Neutrophil (primary cell): ENCODE results near the gene C14orf180.

Experiments
- H3K27ac ChIP-seq: fragments of 200-600 bp; sonication (generic); 2 replicates; pipeline ENCODE4 v1.5.1; 2016; ENCODE audit warnings: mild to moderate bottlenecking, moderate library complexity
- H3K27me3 ChIP-seq: fragments of 200-600 bp; sonication (generic); 2 replicates; pipeline ENCODE4 v1.6.0; 2016; ENCODE audit warnings: mild to moderate bottlenecking
- H3K36me3 ChIP-seq: fragments of 200-600 bp; sonication (generic); 2 replicates; pipeline ENCODE4 v1.5.1; 2017
- H3K4me1 ChIP-seq, 2 experiments: fragments of 200-600 bp in 1 of 2; sonication (generic) in 1 of 2; 1 replicate in 1 of 2; 2 replicates in 1 of 2; pipeline versions ENCODE4 v1.5.1 to v1.6.1; 2013 to 2016; ENCODE audit warnings: low read depth in 1 of 2, low read length in 1 of 2, mild to moderate bottlenecking in 1 of 2, moderate library complexity in 1 of 2; ENCODE audit not compliant: control insufficient read depth in 1 of 2, insufficient read depth in 1 of 2
- H3K4me3 ChIP-seq, 2 experiments: fragments of 200-600 bp in 1 of 2; sonication (generic) in 1 of 2; 1 replicate in 1 of 2; 2 replicates in 1 of 2; pipeline ENCODE4 v1.5.1; 2013 to 2016; ENCODE audit warnings: low read depth in 1 of 2, low read length in 1 of 2, mild to moderate bottlenecking in 1 of 2, moderate library complexity in 1 of 2
- H3K9me3 ChIP-seq: fragments of 200-600 bp; sonication (generic); 2 replicates; pipeline ENCODE4 v1.5.1; 2016
- CTCF ChIP-seq: fragments of 200-600 bp; sonication (generic); IDR thresholded peaks from 2 replicates; pipeline ENCODE4 v1.5.1; 2016; ENCODE audit warnings: antibody characterized with exemption

Gene C14orf180

GRCh38 chr14:104603711-104604401 lies 24.3 kb downstream of the C14orf180 start:
- peaks cover 56% of the 10 kb centered on the region for H3K27me3 ChIP-seq

GRCh38 chr14:104604458-104605449 lies 25.2 kb downstream of the C14orf180 start, which contains the start of gene TMEM179:
TSS of gene TMEM179 (minus strand) at chr14:104604772. CDS start at chr14:104604741, 31 bp downstream.
- no peak for TF ChIP-seq CTCF
- H3K27ac ChIP-seq: no peak within 1 kb of the TSS
- H3K4me1 ChIP-seq: no peaks in the 10 kb centered on the region
- H3K4me3 ChIP-seq: no peak within 1 kb of the TSS
- H3K36me3 ChIP-seq: no peaks in the 10 kb centered on the region
- peaks cover 58% of the 10 kb centered on the region for H3K27me3 ChIP-seq
- H3K9me3 ChIP-seq: no peaks in the 10 kb centered on the region

More at GRCh38 chr14:104603711-104604401, 24.3 kb downstream of the C14orf180 start:
- Histone ChIP-seq H3K9me3 (no peaks in the 10 kb centered on the region), H3K27ac (no peak overlapping the region), H3K4me3 (no peak overlapping the region), H3K4me1 (no peaks in the 10 kb centered on the region), H3K36me3 (no peaks in the 10 kb centered on the region)
- TF ChIP-seq CTCF: no peak

GRCh38 chr14:104609666-104610065 lies 30.1 kb downstream of the C14orf180 start:
- no peak for TF ChIP-seq CTCF
- no peaks in the 10 kb centered on the region for H3K9me3 ChIP-seq
- no peak overlapping the region for H3K27ac ChIP-seq

GRCh38 chr14:104610749-104611310 lies 31.3 kb downstream of the C14orf180 start:
- no peaks in the 10 kb centered on the region for H3K9me3 ChIP-seq
- H3K4me1 ChIP-seq: no peaks in the 10 kb centered on the region
- no peak for TF ChIP-seq CTCF
- peaks cover 48% of the 10 kb centered on the region for H3K27me3 ChIP-seq
- no peaks in the 10 kb centered on the region for H3K36me3 ChIP-seq
- no peak overlapping the region for H3K27ac ChIP-seq
- no peak overlapping the region for H3K4me3 ChIP-seq

More at GRCh38 chr14:104609666-104610065, 30.1 kb downstream of the C14orf180 start:
- no peaks in the 10 kb centered on the region for H3K4me1 ChIP-seq
- no peak overlapping the region for H3K4me3 ChIP-seq
- H3K36me3 ChIP-seq: no peaks in the 10 kb centered on the region
- H3K27me3 ChIP-seq: peaks cover 54% of the 10 kb centered on the region

- no peak for TF ChIP-seq CTCF
- Histone ChIP-seq H3K27me3 (peaks cover 42% of the 10 kb centered on the region), H3K4me1 (no peaks in the 10 kb centered on the region)
Measured at GRCh38 chr14:104611881-104612280, 32.3 kb downstream of the C14orf180 start.

More at GRCh38 chr14:104611881-104612280, 32.3 kb downstream of the C14orf180 start:
- no peak overlapping the region for H3K27ac ChIP-seq
- no peak overlapping the region for H3K4me3 ChIP-seq
- no peaks in the 10 kb centered on the region for H3K9me3 ChIP-seq
- H3K36me3 ChIP-seq: no peaks in the 10 kb centered on the region
